ENCODE measurements around the gene PKDREJ. TPM values are rescaled to one million over a fixed set of nuclear protein-coding genes. Genes with fewer than 3 reads are reported as not detected.
"Not testable (repeated sequence)": the region's sequence is repeated elsewhere in the genome, so short reads cannot be mapped to it uniquely, and the experiment has no call there.

PKDREJ gene
- total RNA-seq, 4 donors from 2014 or later, result not detected

DNA sequence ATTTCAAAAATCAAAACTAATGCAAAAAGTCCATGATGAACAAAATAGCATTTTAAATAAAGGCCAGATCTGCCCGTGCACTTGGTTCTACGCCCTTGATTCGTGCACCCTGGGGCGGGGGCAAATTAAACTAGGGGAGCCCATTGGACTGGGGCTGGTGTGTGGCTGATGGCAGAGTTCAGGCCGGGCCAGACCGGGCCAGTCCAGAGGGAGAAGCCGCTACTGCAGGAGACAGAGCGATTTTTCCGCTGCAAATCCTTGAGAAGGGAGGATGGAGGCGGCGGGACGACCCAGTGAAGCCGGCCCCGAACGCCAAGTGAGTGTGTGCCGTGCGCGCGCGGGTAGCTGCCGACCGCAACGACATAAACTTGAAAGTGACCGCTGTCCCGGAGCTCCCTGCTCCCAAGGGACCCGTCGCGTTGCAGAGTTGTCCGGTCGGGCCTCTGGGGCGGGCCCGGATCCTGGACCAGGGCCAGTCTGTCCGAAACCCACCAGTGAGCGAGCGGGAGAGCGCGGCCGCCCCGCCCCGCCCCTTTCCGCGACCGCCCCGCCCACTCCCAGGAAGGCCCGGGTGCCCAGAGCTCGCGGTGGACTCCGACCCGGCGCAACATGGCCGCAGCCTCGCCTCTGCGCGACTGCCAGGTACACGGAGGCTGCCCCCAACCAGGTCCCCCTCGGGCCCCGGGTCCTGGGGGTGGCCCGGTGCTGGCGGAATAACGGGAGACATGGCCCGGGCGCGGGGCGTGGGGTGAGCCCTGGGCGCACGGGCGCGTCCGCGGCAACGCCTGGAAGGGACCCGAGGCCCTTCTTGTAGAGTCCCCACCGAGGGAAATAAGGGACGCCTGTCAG, 4.5 kb upstream of the PKDREJ start, which contains the start of gene TTC38:
Gene TTC38, plus strand, starts transcription at position 578 of the 849 bp plus-strand sequence. Its CDS starts 32 bp downstream, at position 610.
- peak; percentile 62 to 71 for TF ChIP-seq POLR2A (IDR thresholded peaks at IDR 0.05)
- TF ChIP-seq, protein P1, sequence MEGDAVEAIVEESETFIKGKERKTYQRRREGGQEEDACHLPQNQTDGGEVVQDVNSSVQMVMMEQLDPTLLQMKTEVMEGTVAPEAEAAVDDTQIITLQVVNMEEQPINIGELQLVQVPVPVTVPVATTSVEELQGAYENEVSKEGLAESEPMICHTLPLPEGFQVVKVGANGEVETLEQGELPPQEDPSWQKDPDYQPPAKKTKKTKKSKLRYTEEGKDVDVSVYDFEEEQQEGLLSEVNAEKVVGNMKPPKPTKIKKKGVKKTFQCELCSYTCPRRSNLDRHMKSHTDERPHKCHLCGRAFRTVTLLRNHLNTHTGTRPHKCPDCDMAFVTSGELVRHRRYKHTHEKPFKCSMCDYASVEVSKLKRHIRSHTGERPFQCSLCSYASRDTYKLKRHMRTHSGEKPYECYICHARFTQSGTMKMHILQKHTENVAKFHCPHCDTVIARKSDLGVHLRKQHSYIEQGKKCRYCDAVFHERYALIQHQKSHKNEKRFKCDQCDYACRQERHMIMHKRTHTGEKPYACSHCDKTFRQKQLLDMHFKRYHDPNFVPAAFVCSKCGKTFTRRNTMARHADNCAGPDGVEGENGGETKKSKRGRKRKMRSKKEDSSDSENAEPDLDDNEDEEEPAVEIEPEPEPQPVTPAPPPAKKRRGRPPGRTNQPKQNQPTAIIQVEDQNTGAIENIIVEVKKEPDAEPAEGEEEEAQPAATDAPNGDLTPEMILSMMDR (IDR thresholded peaks at IDR 0.05 in 4 of 5, conservative IDR thresholded peaks at IDR 0.05 in 1 of 5), result no peak
- peak; percentile 95 to 96 for ATAC-seq
- H3K27ac ChIP-seq, result peak within 1 kb of the TSS; percentile 89 to 97 (median 92)
- peak within 1 kb of the TSS; percentile 75 to 99 (median 80) for H3K4me3 ChIP-seq
- peaks cover 10 to 20% of the 10 kb centered on the region in 2 donors for H3K4me1 ChIP-seq
- no peaks in the 10 kb centered on the region for H3K9me3 ChIP-seq
- in situ Hi-C loops (cut with MboI; ENCODE audit: low sequenced_read_pairs in 4 of 4) (no loop called here), intact Hi-C loops (cut with DNase I; ENCODE audit: low total_unique reads) (loop anchor here (1.0 to 2.0 kb wide), 2 partner anchors 17 to 29 kb away; partner anchors contain the start of genes CDPF1 and GTSE1)
- DNase-seq, result peak; percentile 90 to 96
- no peaks in the 10 kb centered on the region for H3K27me3 ChIP-seq
- H3K36me3 ChIP-seq, result peaks cover 0 to 12% of the 10 kb centered on the region in 2 donors

- in situ Hi-C loops (cut with MboI; ENCODE audit: low sequenced_read_pairs in 4 of 4); H3K4me3 ChIP-seq; ATAC-seq; H3K36me3 ChIP-seq; H3K9me3 ChIP-seq; H3K27me3 ChIP-seq; H3K27ac ChIP-seq; DNase-seq: not testable (repeated sequence)
- H3K4me1 ChIP-seq, result peaks cover 10 to 20% of the 10 kb centered on the region in 2 donors
- intact Hi-C loops (cut with DNase I; ENCODE audit: low total_unique reads), result loop anchor here (2.0 kb wide), 1 partner anchor 31 kb away; the partner anchor contains the start of gene GTSE1
These were observed 2.5 kb upstream of the PKDREJ start for GRCh38 chr22:46265627-46266026.

DNA sequence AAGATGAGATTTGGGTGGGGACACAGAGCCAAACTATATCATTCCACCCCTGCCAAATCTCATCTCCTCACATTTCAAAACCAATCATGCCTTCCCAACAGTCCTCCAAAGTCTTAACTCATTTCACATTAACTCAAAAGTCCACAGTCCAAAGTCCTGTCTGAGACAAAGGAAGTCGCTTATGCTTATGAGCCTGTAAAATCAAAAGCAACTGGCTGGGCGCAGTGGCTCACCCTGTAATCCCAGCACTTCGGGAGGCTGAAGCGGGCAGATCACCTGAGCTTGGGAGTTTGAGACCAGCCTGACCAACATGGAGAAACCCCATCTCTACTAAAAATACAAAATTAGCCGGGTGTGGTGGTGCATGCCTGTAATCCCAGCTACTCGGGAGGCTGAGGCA, 1.4 kb upstream of the PKDREJ start:
- ATAC-seq; in situ Hi-C loops (cut with MboI; ENCODE audit: low sequenced_read_pairs in 4 of 4); intact Hi-C loops (cut with DNase I; ENCODE audit: low total_unique reads); H3K27ac ChIP-seq; DNase-seq; H3K36me3 ChIP-seq; H3K27me3 ChIP-seq; H3K9me3 ChIP-seq; H3K4me3 ChIP-seq: not testable (repeated sequence)
- H3K4me1 ChIP-seq, result peaks cover 10 to 20% of the 10 kb centered on the region in 2 donors

DNA sequence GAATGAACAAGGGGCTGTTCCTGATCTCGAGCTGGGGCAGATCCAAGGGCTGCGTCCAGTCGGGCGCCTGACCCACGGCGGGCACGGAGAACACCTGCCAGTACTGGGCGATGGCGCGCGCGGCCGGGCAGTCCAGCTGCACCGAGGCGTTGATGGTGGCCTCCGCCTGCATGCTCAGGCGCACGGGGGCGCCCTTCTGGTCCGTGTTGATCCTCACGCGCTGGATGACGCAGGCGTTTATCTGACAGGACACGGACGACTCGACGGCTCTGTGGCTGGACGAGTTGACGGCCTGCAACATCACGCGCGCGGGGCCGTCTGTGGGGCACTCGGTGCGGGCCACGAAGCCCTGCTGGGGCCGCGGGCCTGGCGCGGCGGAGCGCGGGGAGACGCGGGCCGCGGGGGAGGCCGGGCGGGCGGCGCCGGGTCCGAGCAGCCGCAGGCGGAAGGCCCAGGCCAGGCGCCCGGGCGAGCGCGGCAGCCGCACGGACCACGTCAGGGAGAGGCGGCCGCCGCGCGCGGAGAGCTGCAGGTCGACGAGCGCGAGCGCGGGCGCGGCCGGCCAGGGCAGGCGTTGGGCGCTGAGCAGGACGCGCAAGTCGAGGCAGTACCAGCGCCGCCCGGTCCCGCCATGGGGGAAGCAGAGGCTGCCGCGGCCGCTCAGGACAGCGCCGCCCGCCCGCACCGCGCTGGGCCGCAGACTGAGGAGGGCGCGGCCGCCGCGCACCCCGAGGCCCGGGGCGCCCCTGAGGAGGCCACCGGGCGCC, 511 bp downstream of the PKDREJ start:
- intact Hi-C loops (cut with DNase I; ENCODE audit: low total_unique reads) (no loop called here), in situ Hi-C loops (cut with MboI; ENCODE audit: low sequenced_read_pairs in 4 of 4) (no loop called here)
- Histone ChIP-seq H3K36me3 (no peaks in the 10 kb centered on the region), H3K27ac (no peak overlapping the region), H3K9me3 (no peaks in the 10 kb centered on the region), H3K4me3 (peak overlapping the region in 3 of 4 donors; percentile 25 to 30 (median 30)), H3K27me3 (no peaks in the 10 kb centered on the region), H3K4me1 (peaks cover 0 to 9% of the 10 kb centered on the region in 2 donors)
- peak; percentile 32 to 62 for DNase-seq
- ATAC-seq, result peak; percentile 43 to 62
- TF ChIP-seq POLR2A (IDR thresholded peaks at IDR 0.05), result no peak
- TF ChIP-seq, protein P1 (IDR thresholded peaks at IDR 0.05 in 4 of 5, conservative IDR thresholded peaks at IDR 0.05 in 1 of 5), result peak in 2 of 5 experiments; percentile 30 to 33

GRCh38 chr22:46260038-46260437, 3.1 kb downstream of the PKDREJ start:
- intact Hi-C loops (cut with DNase I; ENCODE audit: low total_unique reads), result no loop called here
- H3K27me3 ChIP-seq, result no peaks in the 10 kb centered on the region
- no peaks in the 10 kb centered on the region for H3K36me3 ChIP-seq
- TF ChIP-seq, protein P1 (IDR thresholded peaks at IDR 0.05 in 4 of 5, conservative IDR thresholded peaks at IDR 0.05 in 1 of 5), result no peak
- no peak for TF ChIP-seq POLR2A (IDR thresholded peaks at IDR 0.05)
- DNase-seq (no peak), ATAC-seq (no peak)
- no peak overlapping the region for H3K27ac ChIP-seq
- H3K4me3 ChIP-seq, result no peak overlapping the region
- in situ Hi-C loops (cut with MboI; ENCODE audit: low sequenced_read_pairs in 4 of 4), result no loop called here
- no peaks in the 10 kb centered on the region for H3K9me3 ChIP-seq
- H3K4me1 ChIP-seq, result peaks cover 7 to 10% of the 10 kb centered on the region in 2 donors
